ENCODE results near the gene PC.

PC gene

GRCh38 chr11:66909181-66909580 lies 49.0 kb downstream of the PC start:
- DNase-seq (ENCODE audit: low spot score), result no peak

GRCh38 chr11:66907751-66908630 lies 50.2 kb downstream of the PC start:
- no peak for DNase-seq (ENCODE audit: low spot score)

- no peak for DNase-seq (ENCODE audit: low spot score)
Measured at GRCh38 chr11:66906061-66906733, 52.0 kb downstream of the PC start.

- DNase-seq (ENCODE audit: low spot score), result no peak
Measured at GRCh38 chr11:66905631-66906030, 52.6 kb downstream of the PC start.

GRCh38 chr11:66904981-66905521 lies 53.1 kb downstream of the PC start:
- no peak for DNase-seq (ENCODE audit: low spot score)

GRCh38 chr11:66904561-66904960 lies 53.6 kb downstream of the PC start:
- DNase-seq (ENCODE audit: low spot score), result no peak

GRCh38 chr11:66904055-66904454 lies 54.1 kb downstream of the PC start:
- no peak for DNase-seq (ENCODE audit: low spot score)

- DNase-seq (ENCODE audit: low spot score), result no peak
Measured at GRCh38 chr11:66902486-66903177, 55.6 kb downstream of the PC start.

GRCh38 chr11:66901964-66902390 lies 56.2 kb downstream of the PC start:
- no peak for DNase-seq (ENCODE audit: low spot score)

- no peak for DNase-seq (ENCODE audit: low spot score)
Measured at GRCh38 chr11:66894141-66894540, 64.0 kb downstream of the PC start.

GRCh38 chr11:66892911-66893310 lies 65.3 kb downstream of the PC start:
- no peak for DNase-seq (ENCODE audit: low spot score)

- DNase-seq (ENCODE audit: low spot score), result no peak
Measured at GRCh38 chr11:66891851-66892660, 66.1 kb downstream of the PC start.

GRCh38 chr11:66889960-66890359 lies 68.2 kb downstream of the PC start:
- no peak for DNase-seq (ENCODE audit: low spot score)

GRCh38 chr11:66888282-66888681 lies 69.9 kb downstream of the PC start:
- no peak for DNase-seq (ENCODE audit: low spot score)

- DNase-seq (ENCODE audit: low spot score), result no peak
Measured at GRCh38 chr11:66887526-66887925, 70.7 kb downstream of the PC start.

- DNase-seq (ENCODE audit: low spot score), result no peak
Measured at GRCh38 chr11:66886671-66887221, 71.4 kb downstream of the PC start.

GRCh38 chr11:66885950-66886440 lies 72.2 kb downstream of the PC start:
- DNase-seq (ENCODE audit: low spot score), result no peak

- no peak for DNase-seq (ENCODE audit: low spot score)
Measured at GRCh38 chr11:66885469-66885868, 72.7 kb downstream of the PC start.

- no peak for DNase-seq (ENCODE audit: low spot score)
Measured at GRCh38 chr11:66884443-66884842, 73.7 kb downstream of the PC start.

GRCh38 chr11:66883016-66883965 lies 74.9 kb downstream of the PC start:
- peak; percentile 69 for DNase-seq (ENCODE audit: low spot score)

Measured in NAMALWA (cell line).